HG03442 (cell line): Measurements from ENCODE around the gene EPM2AIP1.
"Not testable (repeated sequence)": the region's sequence is repeated elsewhere in the genome, so short reads cannot be mapped to it uniquely, and the experiment has no call there.

Source experiments
- ATAC-seq: cut with Tn5 transposase; IDR thresholded peaks from one replicate; pipeline ENCODE4 v1.9.1; 2021; ENCODE audit warnings: mild to moderate bottlenecking, moderate library complexity; ENCODE audit not compliant: unreplicated experiment

EPM2AIP1 gene

GRCh38 chr3:36993326-36994283 lies 674 bp upstream of the EPM2AIP1 start, which contains the start of gene MLH1:
Gene MLH1 (plus strand): TSS chr3:36993518. CDS start chr3:36993548, 30 bp downstream.
- peak; percentile 88 for ATAC-seq

- no peak for ATAC-seq
Measured at GRCh38 chr3:36991923-36992805, 767 bp downstream of the EPM2AIP1 start.

GRCh38 chr3:36991147-36991546 lies 1.8 kb downstream of the EPM2AIP1 start:
- ATAC-seq = no peak

GRCh38 chr3:36989568-36989967 lies 3.4 kb downstream of the EPM2AIP1 start:
- ATAC-seq = no peak

GRCh38 chr3:36989005-36989404 lies 3.9 kb downstream of the EPM2AIP1 start:
- no peak for ATAC-seq

- no peak for ATAC-seq
Measured at GRCh38 chr3:36988356-36988755, 4.6 kb downstream of the EPM2AIP1 start.

- no peak for ATAC-seq
Measured at GRCh38 chr3:36981006-36981405, 11.9 kb downstream of the EPM2AIP1 start.

GRCh38 chr3:36973139-36973538 lies 19.8 kb downstream of the EPM2AIP1 start:
- no peak for ATAC-seq

- no peak for ATAC-seq
Measured at GRCh38 chr3:36972163-36972562, 20.8 kb downstream of the EPM2AIP1 start.

- peak; percentile 99 for ATAC-seq
Measured at GRCh38 chr3:36969540-36970432, 23.1 kb downstream of the EPM2AIP1 start.

GRCh38 chr3:36969085-36969484 lies 23.8 kb downstream of the EPM2AIP1 start:
- ATAC-seq = no peak

GRCh38 chr3:36965440-36965839 lies 27.5 kb downstream of the EPM2AIP1 start:
- no peak for ATAC-seq

GRCh38 chr3:36964817-36965216 lies 28.1 kb downstream of the EPM2AIP1 start:
- ATAC-seq = no peak

- ATAC-seq = no peak
Measured at GRCh38 chr3:36964331-36964730, 28.6 kb downstream of the EPM2AIP1 start.

GRCh38 chr3:36963008-36963407 lies 29.9 kb downstream of the EPM2AIP1 start:
- ATAC-seq = not testable (repeated sequence)

- ATAC-seq = no peak
Measured at GRCh38 chr3:36960502-36960901, 32.4 kb downstream of the EPM2AIP1 start.

GRCh38 chr3:36959821-36960220 lies 33.1 kb downstream of the EPM2AIP1 start:
- no peak for ATAC-seq

GRCh38 chr3:36957862-36958686 lies 34.9 kb downstream of the EPM2AIP1 start:
- no peak for ATAC-seq

GRCh38 chr3:36957063-36957462 lies 35.9 kb downstream of the EPM2AIP1 start:
- ATAC-seq = no peak

- ATAC-seq = no peak
Measured at GRCh38 chr3:36956155-36956554, 36.8 kb downstream of the EPM2AIP1 start.
